DOHH2 (cell line): ENCODE results near the gene PASK.

Source experiments
- H3F3A ChIP-seq: fragments of 200-600 bp; sonication (generic), shearing (Covaris generic); 2 replicates; pipeline ENCODE4 v1.6.0; 2016; ENCODE audit warnings: antibody characterized with exemption, mild to moderate bottlenecking; ENCODE audit not compliant: control insufficient read depth, insufficient read depth
- H3K27ac ChIP-seq: fragments of 200-600 bp; sonication (generic); 2 replicates; pipeline ENCODE4 v1.5.1; 2014; ENCODE audit warnings: low read depth, mild to moderate bottlenecking, low read length, moderate library complexity
- H3K27me3 ChIP-seq: fragments of 200-600 bp; sonication (generic); 2 replicates; pipeline ENCODE4 v1.6.1; 2014; ENCODE audit warnings: mild to moderate bottlenecking, low read length, mixed read lengths; ENCODE audit not compliant: control insufficient read depth
- H3K36me3 ChIP-seq: fragments of 200-600 bp; sonication (generic); 2 replicates; pipeline ENCODE4 v1.6.1; 2014; ENCODE audit warnings: mild to moderate bottlenecking, low read length, moderate library complexity, mixed read lengths; ENCODE audit not compliant: control insufficient read depth
- H3K4me1 ChIP-seq: fragments of 200-600 bp; sonication (generic); 2 replicates; pipeline ENCODE4 v1.6.1; 2014; ENCODE audit warnings: mild to moderate bottlenecking, low read length, mixed read lengths; ENCODE audit not compliant: control insufficient read depth
- H3K4me2 ChIP-seq: fragments of 200-600 bp; sonication (generic); 2 replicates; pipeline ENCODE4 v1.6.0; 2014; ENCODE audit warnings: mild to moderate bottlenecking, low read length, moderate library complexity
- H3K4me3 ChIP-seq: fragments of 200-600 bp; sonication (generic); 2 replicates; pipeline ENCODE4 v1.5.1; 2014; ENCODE audit warnings: mild to moderate bottlenecking, low read length, mixed read lengths
- H3K79me2 ChIP-seq: fragments of 200-600 bp; sonication (generic); 2 replicates; pipeline ENCODE4 v1.6.1; 2014; ENCODE audit warnings: mild to moderate bottlenecking, low read length, mixed read lengths; ENCODE audit not compliant: control insufficient read depth
- H3K9me2 ChIP-seq: fragments of 200-600 bp; sonication (generic); replicated peaks from 2 replicates; pipeline ENCODE4 v1.6.1; 2014; ENCODE audit warnings: mild to moderate bottlenecking, low read length, mixed read lengths; ENCODE audit not compliant: control insufficient read depth
- H3K9me3 ChIP-seq: fragments of 200-600 bp; sonication (generic); 2 replicates; pipeline ENCODE4 v1.6.1; 2014; ENCODE audit warnings: antibody characterized with exemption, low read length, mixed read lengths; ENCODE audit not compliant: control insufficient read depth, insufficient read depth
- H4K20me1 ChIP-seq: fragments of 200-600 bp; sonication (generic); 2 replicates; pipeline ENCODE4 v1.6.0; 2014; ENCODE audit warnings: low read depth, mild to moderate bottlenecking, antibody characterized with exemption, low read length, moderate library complexity; ENCODE audit not compliant: control insufficient read depth, insufficient read depth
- CTCF ChIP-seq: fragments of 200-600 bp; sonication (generic); IDR thresholded peaks from one replicate; pipeline ENCODE4 v1.5.1; 2014; ENCODE audit warnings: antibody characterized with exemption, mild to moderate bottlenecking, low read depth, low read length; ENCODE audit not compliant: poor library complexity, severe bottlenecking
- EZH2phosphoT487 ChIP-seq: fragments of 200-600 bp; sonication (generic); IDR thresholded peaks from 2 replicates; pipeline ENCODE4 v1.6.1; 2017; ENCODE audit warnings: borderline replicate concordance, mild to moderate bottlenecking, antibody characterized with exemption, low read length, moderate library complexity, mixed read lengths

Gene PASK

GRCh38 chr2:241065355-241065803 is 83.9 kb downstream of the PASK start:
- Histone ChIP-seq H3K27me3 (peaks cover 5% of the 10 kb centered on the region; the same call in 1 of the 2 replicates), H3K27ac (no peak overlapping the region), H3K79me2 (no peaks in the 10 kb centered on the region), H3K9me3 (no peaks in the 10 kb centered on the region), H3F3A (peaks cover 6% of the 10 kb centered on the region), H3K4me1 (peaks cover 6% of the 10 kb centered on the region; the same call in 1 of the 2 replicates), H3K9me2 (no peaks in the 10 kb centered on the region), H4K20me1 (no peaks in the 10 kb centered on the region), H3K4me2 (no peak overlapping the region), H3K36me3 (no peaks in the 10 kb centered on the region), H3K4me3 (no peak overlapping the region)
- no peak for TF ChIP-seq CTCF
- no peak for TF ChIP-seq EZH2phosphoT487

GRCh38 chr2:241064802-241065354 is 84.4 kb downstream of the PASK start:
- Histone ChIP-seq H3K9me2 (no peaks in the 10 kb centered on the region), H3K27me3 (peaks cover 5% of the 10 kb centered on the region; the same call in 1 of the 2 replicates), H3K4me2 (no peak overlapping the region), H3F3A (peaks cover 6% of the 10 kb centered on the region), H3K4me3 (no peak overlapping the region), H3K4me1 (peaks cover 6% of the 10 kb centered on the region; the same call in 1 of the 2 replicates), H3K79me2 (no peaks in the 10 kb centered on the region), H3K27ac (no peak overlapping the region), H3K36me3 (no peaks in the 10 kb centered on the region), H3K9me3 (no peaks in the 10 kb centered on the region), H4K20me1 (no peaks in the 10 kb centered on the region)
- TF ChIP-seq EZH2phosphoT487, result no peak
- TF ChIP-seq CTCF, result no peak

GRCh38 chr2:241064008-241064801 is 85.1 kb downstream of the PASK start:
- H3K4me2 ChIP-seq, result peak overlapping the region; percentile 36
- no peaks in the 10 kb centered on the region for H4K20me1 ChIP-seq
- H3K27ac ChIP-seq, result no peak overlapping the region
- peaks cover 6% of the 10 kb centered on the region; the same call in 1 of the 2 replicates for H3K4me1 ChIP-seq
- no peaks in the 10 kb centered on the region for H3K9me2 ChIP-seq
- H3F3A ChIP-seq, result peaks cover 6% of the 10 kb centered on the region
- TF ChIP-seq EZH2phosphoT487, result no peak
- no peak for TF ChIP-seq CTCF
- H3K36me3 ChIP-seq, result no peaks in the 10 kb centered on the region
- H3K9me3 ChIP-seq, result no peaks in the 10 kb centered on the region
- H3K4me3 ChIP-seq, result no peak overlapping the region
- no peaks in the 10 kb centered on the region for H3K79me2 ChIP-seq
- H3K27me3 ChIP-seq, result peaks cover 6% of the 10 kb centered on the region; the same call in 1 of the 2 replicates
